HG03095 (cell line): Measurements from ENCODE around the gene ETV3L.
"Not testable (repeated sequence)": the region's sequence is repeated elsewhere in the genome, so short reads cannot be mapped to it uniquely, and the experiment has no call there.

Experiments used
- ATAC-seq: cut with Tn5 transposase; IDR thresholded peaks from one replicate; pipeline ENCODE4 v1.9.1; 2021; ENCODE audit warnings: moderate library complexity; ENCODE audit not compliant: unreplicated experiment

The ETV3L gene

GRCh38 chr1:157105988-157106812 is 6.6 kb upstream of the ETV3L start:
- peak; percentile 76 for ATAC-seq

- ATAC-seq: no peak
Measured at GRCh38 chr1:157105298-157105987, 5.8 kb upstream of the ETV3L start.

GRCh38 chr1:157104598-157105293 is 5.1 kb upstream of the ETV3L start:
- ATAC-seq: no peak

GRCh38 chr1:157103268-157103667 is 3.7 kb upstream of the ETV3L start:
- ATAC-seq: no peak

- ATAC-seq: no peak
Measured at GRCh38 chr1:157101149-157101548, 1.5 kb upstream of the ETV3L start.

GRCh38 chr1:157098987-157099632 is 498 bp downstream of the ETV3L start:
- ATAC-seq: not testable (repeated sequence)

GRCh38 chr1:157098519-157098918 is 1.1 kb downstream of the ETV3L start:
- ATAC-seq: no peak

- ATAC-seq: no peak
Measured at GRCh38 chr1:157097692-157098091, 1.9 kb downstream of the ETV3L start.

GRCh38 chr1:157096881-157097280 is 2.7 kb downstream of the ETV3L start:
- no peak for ATAC-seq

- no peak for ATAC-seq
Measured at GRCh38 chr1:157095551-157095950, 4.1 kb downstream of the ETV3L start.

GRCh38 chr1:157095091-157095490 is 4.5 kb downstream of the ETV3L start:
- ATAC-seq: no peak

GRCh38 chr1:157092831-157093230 is 6.8 kb downstream of the ETV3L start:
- no peak for ATAC-seq

GRCh38 chr1:157091668-157092273 is 7.8 kb downstream of the ETV3L start:
- ATAC-seq: no peak

- no peak for ATAC-seq
Measured at GRCh38 chr1:157091186-157091585, 8.4 kb downstream of the ETV3L start.

- ATAC-seq: no peak
Measured at GRCh38 chr1:157090771-157091170, 8.8 kb downstream of the ETV3L start.

- ATAC-seq: no peak
Measured at GRCh38 chr1:157090196-157090647, 9.4 kb downstream of the ETV3L start.

- ATAC-seq: no peak
Measured at GRCh38 chr1:157089789-157090188, 9.8 kb downstream of the ETV3L start.

GRCh38 chr1:157088607-157089006 is 11.0 kb downstream of the ETV3L start:
- no peak for ATAC-seq

GRCh38 chr1:157087030-157087429 is 12.6 kb downstream of the ETV3L start:
- ATAC-seq: no peak

GRCh38 chr1:157086299-157086698 is 13.3 kb downstream of the ETV3L start:
- no peak for ATAC-seq

- no peak for ATAC-seq
Measured at GRCh38 chr1:157085421-157085820, 14.2 kb downstream of the ETV3L start.
